ENCODE data around the gene SF3B4. TPM values are rescaled to one million over a fixed set of nuclear protein-coding genes. Genes with fewer than 3 reads are reported as not detected.

SF3B4 gene
- total and polyA plus RNA-seq, 2 of the 4 experiments (the other 2 are of a cell fraction), result 6.6 to 64.4 TPM

DNA sequence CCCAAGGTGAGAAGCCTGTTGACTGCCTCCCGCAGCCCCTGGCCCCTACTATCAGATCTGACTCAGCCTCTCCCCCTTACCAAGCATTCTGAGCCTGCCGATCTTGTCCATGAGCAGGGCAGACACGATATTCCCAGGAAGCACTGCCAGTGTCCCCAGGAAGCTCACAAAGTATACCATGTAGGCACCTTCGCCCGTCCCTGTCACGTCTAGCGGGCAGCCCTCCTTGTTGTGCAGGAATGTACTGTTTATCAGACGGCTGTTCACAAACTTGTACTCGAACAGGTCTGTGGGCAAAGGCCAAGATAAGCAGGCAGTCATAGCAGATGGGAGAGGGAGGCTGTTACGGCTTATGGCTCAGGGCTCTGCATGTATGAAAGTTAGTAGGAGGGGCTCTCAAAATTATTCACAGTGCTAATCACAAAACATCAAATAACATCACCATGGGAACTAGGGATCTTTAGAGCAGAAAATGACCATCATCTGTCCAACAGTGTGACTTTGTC, 21.0 kb downstream of the SF3B4 start:
- POLR2A ChIA-PET (ENCODE audit: unreplicated experiment), result interaction anchor here (0.6 kb wide), 1 partner anchor 103 kb away, joined by 14 read pairs; no protein-coding TSS in a partner anchor
- dilution Hi-C loops (cut with HindIII; ENCODE audit: low sequenced_read_pairs, unreplicated experiment), result no loop called here
- CTCF ChIA-PET, result no interaction called here
- no peak overlapping the region for H2BK20ac ChIP-seq (ENCODE audit: low read depth, low read length)
- no peak overlapping the region for H4K8ac ChIP-seq (ENCODE audit: low read depth in 2 of 2, low read length in 2 of 2)
- no peak for ATAC-seq (ENCODE audit: low read depth)
- H3K79me1 ChIP-seq (ENCODE audit: low read depth in 1 of 2, low read length in 2 of 2), result no peaks in the 10 kb centered on the region
- H4K91ac ChIP-seq (ENCODE audit: insufficient read depth, low read depth, low read length), result no peak overlapping the region
- no peak for TF ChIP-seq NFE2L2 (IDR thresholded peaks at IDR 0.05; ENCODE audit: low read depth, low read length)
- no peak for TF ChIP-seq POLR2A (IDR thresholded peaks at IDR 0.05; ENCODE audit: low read depth, low read length)
- no peak for TF ChIP-seq RCOR1 (IDR thresholded peaks at IDR 0.05; ENCODE audit: insufficient replicate concordance, low read length)
- TF ChIP-seq CHD1 (IDR thresholded peaks at IDR 0.05; ENCODE audit: low read depth, low read length), result no peak
- TF ChIP-seq FOS (IDR thresholded peaks at IDR 0.05; ENCODE audit: low read depth, low read length), result no peak
- TF ChIP-seq RAD21 (IDR thresholded peaks at IDR 0.05; ENCODE audit: low read length), result no peak
- no peak for TF ChIP-seq RFX5 (IDR thresholded peaks at IDR 0.05; ENCODE audit: low read depth, low read length)
- no peak for TF ChIP-seq MXI1 (IDR thresholded peaks at IDR 0.05; ENCODE audit: borderline replicate concordance, low read depth, low read length)
- H3K9me1 ChIP-seq (ENCODE audit: insufficient read depth, low read length), result peaks cover under 1% of the 10 kb centered on the region; the same call in 1 of the 2 replicates
- H2BK5ac ChIP-seq (ENCODE audit: low read depth, low read length, poor library complexity, severe bottlenecking), result no peak overlapping the region
- H4K5ac ChIP-seq (ENCODE audit: low read depth, low read length), result no peak overlapping the region
- H3K36me3 ChIP-seq (ENCODE audit: control insufficient read depth, insufficient read depth, low read length), result peaks cover 49% of the 10 kb centered on the region
- H2AK9ac ChIP-seq (replicated peaks; ENCODE audit: low read depth, low read length, poor library complexity), result no peak overlapping the region
- no peak overlapping the region for H3K18ac ChIP-seq (ENCODE audit: low read depth, low read length)
- H2BK120ac ChIP-seq (ENCODE audit: low read depth, low read length), result no peak overlapping the region
- in situ Hi-C loops (cut with MboI; ENCODE audit: low sequenced_read_pairs), result no loop called here
- no TSS peak for BruUV-seq (replicated peaks)
- no peaks in the 10 kb centered on the region for H4K20me1 ChIP-seq (ENCODE audit: insufficient read depth, low read length)
- no peak overlapping the region for H3K9ac ChIP-seq (ENCODE audit: low read depth, low read length)
- H3K56ac ChIP-seq (ENCODE audit: extremely low read depth, insufficient read depth, low read length), result no peak overlapping the region
- no peak overlapping the region for H2AK5ac ChIP-seq (ENCODE audit: low read depth, low read length)
- no peak overlapping the region for H3K4me2 ChIP-seq (ENCODE audit: low read depth, low read length)
- no peak overlapping the region for H3K23ac ChIP-seq (ENCODE audit: low read depth, low read length)
- no peak overlapping the region for H3K4me3 ChIP-seq (ENCODE audit: insufficient read depth, low read depth, low read length)
- no peaks in the 10 kb centered on the region for H3K9me3 ChIP-seq (ENCODE audit: control insufficient read depth, insufficient read depth, low read length)
- no peak overlapping the region for H2AFZ ChIP-seq (replicated peaks; ENCODE audit: low read length, poor library complexity)
- H3K27me3 ChIP-seq (ENCODE audit: control insufficient read depth, insufficient read depth, low read length), result no peaks in the 10 kb centered on the region
- H3K14ac ChIP-seq (replicated peaks; ENCODE audit: low read depth, low read length), result no peak overlapping the region
- no peak overlapping the region for H3K4ac ChIP-seq (ENCODE audit: low read depth, low read length)
- no peak overlapping the region for H3K27ac ChIP-seq (ENCODE audit: insufficient read depth, low read length)
- H3K4me1 ChIP-seq (ENCODE audit: control insufficient read depth, insufficient read depth, low read length), result no peaks in the 10 kb centered on the region
- intact Hi-C loops (cut with micrococcal nuclease), result no loop called here
- WGBS, 2 experiments (ENCODE audit: extremely low coverage in 2 of 2, insufficient read length in 1 of 2), result 94% methylated on average over 3 of the region's 10 CpGs; no CpG with 5 or more reads in 1 of the 2 experiments
- no peak for DNase-seq
- H2BK15ac ChIP-seq (ENCODE audit: low read depth, low read length), result no peak overlapping the region
